Gastrocnemius medialis (tissue), 4 donors: Measurements from ENCODE around the gene PCCB.

ENCODE experiments used
- CTCF ChIP-seq, 5 experiments: fragments of 450-650 bp in 3 of 5; fragments of 200-600 bp in 2 of 5; sonication (generic) in 2 of 5; IDR thresholded peaks in 4 of 5; conservative IDR thresholded peaks in 1 of 5; 1 replicate in 4 of 5; 2 replicates in 1 of 5; pipeline ENCODE4 v1.5.1; 2016 to 2019; ENCODE audit warnings: antibody characterized with exemption in 5 of 5, mild to moderate bottlenecking in 3 of 5, moderate library complexity in 3 of 5
- POLR2A ChIP-seq, 2 donors: fragments of 450-650 bp; IDR thresholded peaks; one replicate each; pipeline ENCODE4 v1.6.1; 2017; ENCODE audit warnings: antibody characterized with exemption in 2 of 2, mild to moderate bottlenecking in 2 of 2, moderate library complexity in 2 of 2

GRCh38 chr3:136294176-136294575 lies 44.0 kb downstream of the PCCB start:
- no peak for TF ChIP-seq CTCF (IDR thresholded peaks at IDR 0.05 in 4 of 5, conservative IDR thresholded peaks at IDR 0.05 in 1 of 5)
- TF ChIP-seq POLR2A (IDR thresholded peaks at IDR 0.05): no peak
